Measurements from ENCODE around the gene VANGL1. TPM values are rescaled to one million over a fixed set of nuclear protein-coding genes. Genes with fewer than 3 reads are reported as not detected.

VANGL1 gene
- total RNA-seq, 2 donors from 2014 or later: 12.3 to 16.2 TPM

GRCh38 chr1:115595279-115596079 is 46.3 kb upstream of the VANGL1 start:
- H3K4me1 ChIP-seq (replicated peaks): no peaks in the 10 kb centered on the region
- WGBS: 68% methylated on average over 12 of the region's 12 CpGs
- TF ChIP-seq POLR2AphosphoS5 (IDR thresholded peaks at IDR 0.05) (no peak), CTCF (IDR thresholded peaks at IDR 0.05) (peak; percentile 51 to 88 (median 82))
- H3K27me3 ChIP-seq (replicated peaks; ENCODE audit: insufficient read depth): no peaks in the 10 kb centered on the region
- intact Hi-C loops (cut with DNase I): loop anchor here (2.0 to 10.0 kb wide), 3 partner anchors 121 to 621 kb away; no protein-coding TSS in a partner anchor
- no peak overlapping the region for H3K4me3 ChIP-seq
- DNase-seq (ENCODE audit: low spot score): peak; percentile 72
- no peaks in the 10 kb centered on the region for H3K36me3 ChIP-seq
- H3K9me3 ChIP-seq: no peaks in the 10 kb centered on the region
- H3K27ac ChIP-seq: no peak overlapping the region

- Histone ChIP-seq H3K27ac (no peak overlapping the region), H3K27me3 (replicated peaks; ENCODE audit: insufficient read depth) (no peaks in the 10 kb centered on the region), H3K9me3 (no peaks in the 10 kb centered on the region), H3K36me3 (no peaks in the 10 kb centered on the region), H3K4me3 (no peak overlapping the region), H3K4me1 (replicated peaks) (no peaks in the 10 kb centered on the region)
- no peak for TF ChIP-seq POLR2AphosphoS5 (IDR thresholded peaks at IDR 0.05)
- no peak for TF ChIP-seq POLR2A (IDR thresholded peaks at IDR 0.05)
- 52% methylated on average over 5 of the region's 7 CpGs for WGBS
- intact Hi-C loops (cut with DNase I): loop anchor here (10.0 kb wide), 2 partner anchors 121 to 621 kb away; no protein-coding TSS in a partner anchor
- DNase-seq (ENCODE audit: low spot score): no peak
Observed at GRCh38 chr1:115596080-115596780, 45.5 kb upstream of the VANGL1 start.

GRCh38 chr1:115604508-115604907 is 37.3 kb upstream of the VANGL1 start:
- WGBS: 98% methylated on average over 3 of the region's 3 CpGs
- Histone ChIP-seq H3K9me3 (no peaks in the 10 kb centered on the region), H3K4me3 (no peak overlapping the region), H3K27me3 (replicated peaks; ENCODE audit: insufficient read depth) (no peaks in the 10 kb centered on the region), H3K4me1 (replicated peaks) (no peaks in the 10 kb centered on the region), H3K27ac (no peak overlapping the region), H3K36me3 (no peaks in the 10 kb centered on the region)
- intact Hi-C loops (cut with DNase I): no loop called here
- no peak for TF ChIP-seq CTCF (IDR thresholded peaks at IDR 0.05)
- TF ChIP-seq POLR2A (IDR thresholded peaks at IDR 0.05): no peak
- TF ChIP-seq POLR2AphosphoS5 (IDR thresholded peaks at IDR 0.05): no peak
- no peak for DNase-seq (ENCODE audit: low spot score)

GRCh38 chr1:115606305-115606704 is 35.5 kb upstream of the VANGL1 start:
- intact Hi-C loops (cut with DNase I): loop anchor here (5.0 kb wide), 2 partner anchors 101 to 166 kb away; no protein-coding TSS in a partner anchor
- TF ChIP-seq CTCF (IDR thresholded peaks at IDR 0.05): no peak
- TF ChIP-seq POLR2A (IDR thresholded peaks at IDR 0.05): no peak
- TF ChIP-seq POLR2AphosphoS5 (IDR thresholded peaks at IDR 0.05): no peak
- Histone ChIP-seq H3K9me3 (no peaks in the 10 kb centered on the region), H3K36me3 (no peaks in the 10 kb centered on the region), H3K27me3 (replicated peaks; ENCODE audit: insufficient read depth) (no peaks in the 10 kb centered on the region), H3K27ac (no peak overlapping the region), H3K4me3 (no peak overlapping the region), H3K4me1 (replicated peaks) (no peaks in the 10 kb centered on the region)
- WGBS: 49% methylated on average over 5 of the region's 5 CpGs
- DNase-seq (ENCODE audit: low spot score): no peak

- no peak overlapping the region for H3K27ac ChIP-seq
- no peak for DNase-seq (ENCODE audit: low spot score)
- no peaks in the 10 kb centered on the region for H3K4me1 ChIP-seq (replicated peaks)
- no peaks in the 10 kb centered on the region for H3K9me3 ChIP-seq
- no peak overlapping the region for H3K4me3 ChIP-seq
- intact Hi-C loops (cut with DNase I): loop anchor here (5.0 kb wide), 2 partner anchors 98 to 163 kb away; no protein-coding TSS in a partner anchor
- H3K36me3 ChIP-seq: no peaks in the 10 kb centered on the region
- 100% methylated on average over 1 of the region's 1 CpG for WGBS
- no peaks in the 10 kb centered on the region for H3K27me3 ChIP-seq (replicated peaks; ENCODE audit: insufficient read depth)
- TF ChIP-seq POLR2A (IDR thresholded peaks at IDR 0.05): no peak
Observed at GRCh38 chr1:115609021-115609420, 32.7 kb upstream of the VANGL1 start.

All from prostate gland (tissue), 2 donors.